Measurements from ENCODE around the gene OTUD7B. TPM values are rescaled to one million over a fixed set of nuclear protein-coding genes. Genes with fewer than 3 reads are reported as not detected.
"Not testable (repeated sequence)": the region's sequence is repeated elsewhere in the genome, so short reads cannot be mapped to it uniquely, and the experiment has no call there.

OTUD7B gene
- total and polyA plus RNA-seq, 4 donors = 4.0 to 28.3 (median 17.1) TPM

- Histone ChIP-seq H3K9ac (ENCODE audit: insufficient read depth in 1 of 2, low read length in 2 of 2) (no peak overlapping the region), H3K27me3 (ENCODE audit: control insufficient read depth in 3 of 3, insufficient read depth in 3 of 3, low read length in 2 of 3) (no peaks in the 10 kb centered on the region), H3K27ac (ENCODE audit: low read depth in 1 of 2, low read length in 1 of 2) (no peak overlapping the region), H3K4me1 (ENCODE audit: control insufficient read depth in 5 of 5, insufficient read depth in 5 of 5, low read length in 5 of 5) (no peaks in the 10 kb centered on the region), H3K36me3 (ENCODE audit: control insufficient read depth in 4 of 4, insufficient read depth in 4 of 4, low read length in 4 of 4) (no peaks in the 10 kb centered on the region), H3K9me3 (ENCODE audit: control insufficient read depth in 4 of 4, insufficient read depth in 3 of 4, low read length in 3 of 4) (no peaks in the 10 kb centered on the region), H3K4me3 (no peak overlapping the region)
- no peak for TF ChIP-seq CTCF (IDR thresholded peaks at IDR 0.05; ENCODE audit: control extremely low read depth, extremely low read depth)
- WGBS, 2 donors = 20 to 40% methylated on average over 3 of the region's 3 CpGs
- no peak for ATAC-seq (ENCODE audit: insufficient read depth, low FRiP score)
- no peak for DNase-seq
Observed at GRCh38 chr1:150053926-150054325, 43.4 kb upstream of the OTUD7B start.

- H3K4me1 ChIP-seq (ENCODE audit: control insufficient read depth in 5 of 5, insufficient read depth in 5 of 5, low read length in 5 of 5); DNase-seq; H3K9me3 ChIP-seq (ENCODE audit: control insufficient read depth in 4 of 4, insufficient read depth in 3 of 4, low read length in 3 of 4); H3K4me3 ChIP-seq; H3K27ac ChIP-seq (ENCODE audit: low read depth in 1 of 2, low read length in 1 of 2); H3K36me3 ChIP-seq (ENCODE audit: control insufficient read depth in 4 of 4, insufficient read depth in 4 of 4, low read length in 4 of 4); H3K9ac ChIP-seq (ENCODE audit: insufficient read depth in 1 of 2, low read length in 2 of 2); ATAC-seq (ENCODE audit: insufficient read depth, low FRiP score); H3K27me3 ChIP-seq (ENCODE audit: control insufficient read depth in 3 of 3, insufficient read depth in 3 of 3, low read length in 2 of 3): not testable (repeated sequence)
- 24 to 34% methylated on average over 3 of the region's 3 CpGs for WGBS, 2 donors
Observed at GRCh38 chr1:150051905-150052412, 41.4 kb upstream of the OTUD7B start.

- H3K36me3 ChIP-seq (ENCODE audit: control insufficient read depth in 4 of 4, insufficient read depth in 4 of 4, low read length in 4 of 4) = no peaks in the 10 kb centered on the region
- no peak overlapping the region for H3K27ac ChIP-seq (ENCODE audit: low read depth in 1 of 2, low read length in 1 of 2)
- H3K9ac ChIP-seq (ENCODE audit: insufficient read depth in 1 of 2, low read length in 2 of 2) = no peak overlapping the region
- H3K4me1 ChIP-seq (ENCODE audit: control insufficient read depth in 5 of 5, insufficient read depth in 5 of 5, low read length in 5 of 5) = no peaks in the 10 kb centered on the region
- H3K9me3 ChIP-seq (ENCODE audit: control insufficient read depth in 4 of 4, insufficient read depth in 3 of 4, low read length in 3 of 4) = no peaks in the 10 kb centered on the region
- ATAC-seq (ENCODE audit: insufficient read depth, low FRiP score) (no peak), DNase-seq (no peak)
- no peak overlapping the region for H3K4me3 ChIP-seq
- 30 to 50% methylated on average over 7 of the region's 7 CpGs for WGBS, 2 donors
- H3K27me3 ChIP-seq (ENCODE audit: control insufficient read depth in 3 of 3, insufficient read depth in 3 of 3, low read length in 2 of 3) = no peaks in the 10 kb centered on the region
- no peak for TF ChIP-seq CTCF (IDR thresholded peaks at IDR 0.05; ENCODE audit: control extremely low read depth, extremely low read depth)
Observed at GRCh38 chr1:150051089-150051373, 40.5 kb upstream of the OTUD7B start.

- H3K36me3 ChIP-seq (ENCODE audit: control insufficient read depth in 4 of 4, insufficient read depth in 4 of 4, low read length in 4 of 4) = no peaks in the 10 kb centered on the region
- H3K9ac ChIP-seq (ENCODE audit: insufficient read depth in 1 of 2, low read length in 2 of 2) = no peak overlapping the region
- H3K4me1 ChIP-seq (ENCODE audit: control insufficient read depth in 5 of 5, insufficient read depth in 5 of 5, low read length in 5 of 5) = no peaks in the 10 kb centered on the region
- ATAC-seq (ENCODE audit: insufficient read depth, low FRiP score) (no peak), DNase-seq (no peak)
- 85 to 93% methylated on average over 2 of the region's 2 CpGs for WGBS, 2 donors
- H3K27me3 ChIP-seq (ENCODE audit: control insufficient read depth in 3 of 3, insufficient read depth in 3 of 3, low read length in 2 of 3) = no peaks in the 10 kb centered on the region
- H3K9me3 ChIP-seq (ENCODE audit: control insufficient read depth in 4 of 4, insufficient read depth in 3 of 4, low read length in 3 of 4) = no peaks in the 10 kb centered on the region
- no peak overlapping the region for H3K4me3 ChIP-seq
- TF ChIP-seq CTCF (IDR thresholded peaks at IDR 0.05; ENCODE audit: control extremely low read depth, extremely low read depth) = no peak
- no peak overlapping the region for H3K27ac ChIP-seq (ENCODE audit: low read depth in 1 of 2, low read length in 1 of 2)
Observed at GRCh38 chr1:150049926-150050325, 39.4 kb upstream of the OTUD7B start.
